GM12801 (cell line): Measurements from ENCODE around the gene ARMS2.

ENCODE experiments used
- CTCF ChIP-seq: IDR thresholded peaks from one replicate; pipeline ENCODE4 v1.5.1; 2011; ENCODE audit warnings: control low read depth; ENCODE audit not compliant: insufficient read length; ENCODE audit errors: extremely low read depth

Gene ARMS2

GRCh38 chr10:122474131-122474818, 19.8 kb downstream of the ARMS2 start:
- TF ChIP-seq CTCF, result no peak

- no peak for TF ChIP-seq CTCF
These were observed 20.6 kb downstream of the ARMS2 start for GRCh38 chr10:122475100-122475499.

DNA sequence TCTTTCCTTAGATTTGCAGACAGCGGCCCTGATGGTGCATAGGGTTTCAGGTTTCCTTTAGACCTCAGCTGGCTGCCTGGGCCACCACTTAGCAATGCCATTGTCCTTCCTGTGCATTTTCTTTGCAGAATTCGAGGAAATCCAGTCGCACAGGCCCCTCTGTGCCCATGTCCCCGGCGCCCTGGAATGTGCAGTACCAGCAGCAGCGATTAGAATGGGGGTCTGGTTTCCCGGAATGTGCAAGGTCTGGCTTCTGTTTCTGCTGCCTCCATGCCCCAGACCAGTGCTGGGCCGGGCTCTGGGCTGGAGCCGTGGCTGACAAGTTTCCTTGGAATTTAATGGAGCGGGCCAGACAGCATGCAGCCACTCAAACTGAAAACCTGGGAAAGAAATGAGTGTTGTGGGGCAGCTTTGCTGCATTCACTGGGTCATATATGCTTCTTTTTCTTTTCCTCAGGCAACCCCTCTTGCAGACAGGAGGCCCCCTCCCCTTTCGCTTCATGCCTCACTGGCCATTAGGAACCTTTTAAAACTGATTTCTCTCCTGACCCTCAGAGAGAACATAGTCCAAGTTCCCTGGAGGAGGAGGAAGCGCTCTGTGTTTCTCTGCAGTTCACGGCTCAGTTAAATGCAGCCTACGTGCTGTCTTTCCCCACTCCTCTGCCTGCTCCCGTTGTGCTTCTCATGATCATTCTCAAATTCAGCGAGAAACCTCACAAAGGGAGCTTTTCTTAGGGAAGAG, 21.3 kb downstream of the ARMS2 start:
- no peak for TF ChIP-seq CTCF

DNA sequence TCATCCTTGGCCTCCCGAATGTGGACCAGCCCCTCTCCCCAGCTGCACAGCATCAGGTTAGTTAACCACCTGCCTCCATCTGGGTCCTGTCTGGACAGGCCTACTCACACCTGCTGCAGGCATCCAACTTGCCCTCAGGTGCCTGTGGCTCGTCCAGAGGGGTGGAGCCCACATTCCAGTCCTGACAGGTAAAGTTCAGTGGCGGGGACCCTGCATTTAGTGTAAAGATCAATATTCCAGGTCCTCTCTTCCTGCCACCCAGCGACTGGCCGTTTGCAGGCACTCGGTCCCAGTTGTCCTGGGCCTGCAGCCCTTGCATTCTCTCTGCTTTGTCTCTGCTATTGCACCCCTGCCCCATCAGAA, 21.9 kb downstream of the ARMS2 start:
- TF ChIP-seq CTCF, result no peak

DNA sequence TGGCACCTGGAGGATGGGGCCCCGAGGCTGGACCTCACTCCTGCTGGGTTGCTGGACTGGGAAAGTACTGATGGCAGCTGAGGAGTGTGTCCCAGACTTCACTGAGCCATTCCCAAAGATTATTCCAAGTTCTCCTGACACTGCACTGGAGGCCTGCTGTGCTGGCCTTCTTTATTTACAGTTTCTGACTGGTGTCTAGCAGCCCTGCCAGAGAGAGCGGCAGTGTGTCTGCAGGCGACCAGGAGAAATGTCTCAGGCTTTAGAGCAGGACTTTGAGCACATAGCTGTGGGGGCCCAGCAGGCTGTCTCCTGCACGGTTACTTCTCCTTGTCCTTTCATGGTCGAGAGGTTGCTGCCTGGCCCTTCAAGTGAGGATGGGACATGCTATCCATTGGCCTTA, 23.0 kb downstream of the ARMS2 start:
- TF ChIP-seq CTCF, result no peak

GRCh38 chr10:122478971-122479370, 24.5 kb downstream of the ARMS2 start:
- no peak for TF ChIP-seq CTCF

GRCh38 chr10:122480146-122480833, 25.8 kb downstream of the ARMS2 start:
- TF ChIP-seq CTCF, result no peak
